Measurements from ENCODE around the gene ORM2.

DNA sequence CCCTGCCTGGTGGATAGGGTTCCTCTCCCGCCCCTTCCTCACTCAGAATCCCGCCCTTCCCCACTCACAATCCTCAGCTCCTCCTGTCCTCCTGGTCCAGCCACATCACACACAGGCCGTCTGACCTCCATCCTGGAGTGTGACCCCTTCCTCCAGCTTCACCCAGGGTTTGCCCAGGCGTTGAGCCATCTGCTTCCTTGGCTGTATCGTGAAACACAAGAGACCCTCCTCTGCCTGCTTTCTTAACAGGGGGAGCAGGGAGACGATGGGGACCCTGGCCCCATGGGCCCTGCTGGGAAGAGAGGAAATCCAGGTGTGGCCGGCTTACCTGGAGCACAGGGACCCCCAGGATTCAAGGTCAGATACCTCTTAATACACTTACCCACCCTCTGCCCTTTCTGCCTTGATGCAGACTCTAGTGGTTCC is 39.1 kb upstream of the ORM2 start:
- TF ChIP-seq EP300 (IDR thresholded peaks at IDR 0.05) (no peak), POLR2A (IDR thresholded peaks at IDR 0.05) (no peak)
- TF ChIP-seq, protein P1, sequence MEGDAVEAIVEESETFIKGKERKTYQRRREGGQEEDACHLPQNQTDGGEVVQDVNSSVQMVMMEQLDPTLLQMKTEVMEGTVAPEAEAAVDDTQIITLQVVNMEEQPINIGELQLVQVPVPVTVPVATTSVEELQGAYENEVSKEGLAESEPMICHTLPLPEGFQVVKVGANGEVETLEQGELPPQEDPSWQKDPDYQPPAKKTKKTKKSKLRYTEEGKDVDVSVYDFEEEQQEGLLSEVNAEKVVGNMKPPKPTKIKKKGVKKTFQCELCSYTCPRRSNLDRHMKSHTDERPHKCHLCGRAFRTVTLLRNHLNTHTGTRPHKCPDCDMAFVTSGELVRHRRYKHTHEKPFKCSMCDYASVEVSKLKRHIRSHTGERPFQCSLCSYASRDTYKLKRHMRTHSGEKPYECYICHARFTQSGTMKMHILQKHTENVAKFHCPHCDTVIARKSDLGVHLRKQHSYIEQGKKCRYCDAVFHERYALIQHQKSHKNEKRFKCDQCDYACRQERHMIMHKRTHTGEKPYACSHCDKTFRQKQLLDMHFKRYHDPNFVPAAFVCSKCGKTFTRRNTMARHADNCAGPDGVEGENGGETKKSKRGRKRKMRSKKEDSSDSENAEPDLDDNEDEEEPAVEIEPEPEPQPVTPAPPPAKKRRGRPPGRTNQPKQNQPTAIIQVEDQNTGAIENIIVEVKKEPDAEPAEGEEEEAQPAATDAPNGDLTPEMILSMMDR (IDR thresholded peaks at IDR 0.05): no peak
